A549 (cell line): ENCODE results near the gene PIP4K2B. TPM values are rescaled to one million over a fixed set of nuclear protein-coding genes. Genes with fewer than 3 reads are reported as not detected.
A peak's percentile ranks its signal among the peaks of the same experiment; 100 is the strongest.

Experiments used
- ATAC-seq, 2 experiments: fragments of 200-7000 bp in 1 of 2; fragments of >200 bp in 1 of 2; cut with Nextera tagmentation in 1 of 2; cut with Tn5 transposase in 1 of 2; 3 replicates each; pipeline versions ENCODE4 v1.8.0 to v1.9.1; 2018 to 2020; ENCODE audit warnings: mild to moderate bottlenecking in 1 of 2, moderate library complexity in 1 of 2
- CTCF ChIA-PET: fragments of 300-600 bp; sonication (Branson Sonifier 250); formaldehyde crosslinking; extraction: SDS; loops from one replicate; lab custom pipeline; 2021; ENCODE audit warnings: antibody characterized with exemption, inconsistent platforms; lab: Yijun Ruan, JAX
- POLR2A ChIA-PET: fragments of 350-600 bp; formaldehyde crosslinking; extraction: SDS; loops from one replicate; lab custom pipeline; 2021; ENCODE audit warnings: antibody characterized with exemption, inconsistent platforms; lab: Yijun Ruan, JAX
- DNase-seq, 2 experiments: peaks; one replicate each; pipeline versions ENCODE4 v3.0.0 to v3.0.0-alpha.2; 2011 to 2016; ENCODE audit warnings: low read depth in 1 of 2, low spot score in 1 of 2
- FAIRE-seq: peaks from 2 replicates; lab custom pipeline; 2011; peaks lifted over from hg19 to GRCh38; lab: Jason Lieb, UNC
- H3K27ac ChIP-seq, 2 experiments: fragments of >200 bp; sonication (Bioruptor Twin); formaldehyde crosslinking; 3 replicates each; pipeline ENCODE4 v1.5.1; 2016 to 2017
- H3K4me1 ChIP-seq: fragments of >200 bp; sonication (Bioruptor Twin); formaldehyde crosslinking; 3 replicates; pipeline ENCODE4 v1.6.1; 2016
- H3K4me2 ChIP-seq: fragments of >200 bp; sonication (Bioruptor Twin); formaldehyde crosslinking; 3 replicates; pipeline ENCODE4 v1.6.1; 2016
- H3K4me3 ChIP-seq: fragments of >200 bp; sonication (Bioruptor Twin); formaldehyde crosslinking; 3 replicates; pipeline ENCODE4 v1.5.1; 2016
- H3K9me3 ChIP-seq: fragments of >200 bp; sonication (Bioruptor Twin); formaldehyde crosslinking; 3 replicates; pipeline ENCODE4 v1.6.1; 2016
- BHLHE40 ChIP-seq: IDR thresholded peaks from 2 replicates; pipeline ENCODE4 v1.6.1; 2012; ENCODE audit warnings: low read depth, low read length, inconsistent platforms
- CHD4 ChIP-seq: fragments of 200-600 bp; sonication (generic); IDR thresholded peaks from 2 replicates; pipeline ENCODE4 v1.6.1; 2016; ENCODE audit warnings: antibody characterized with exemption, mild to moderate bottlenecking, borderline replicate concordance
- E2F6 ChIP-seq: IDR thresholded peaks from 2 replicates; pipeline ENCODE4 v1.6.1; 2012; ENCODE audit warnings: low read depth, borderline replicate concordance
- HDAC2 ChIP-seq: fragments of 200-600 bp; sonication (generic); IDR thresholded peaks from 2 replicates; pipeline ENCODE4 v1.6.1; 2016
- HOXB5 ChIP-seq: fragments of 250-450 bp; sonication (Bioruptor Pico); IDR thresholded peaks from 2 replicates; pipeline ENCODE4 v1.5.0; 2020; ENCODE audit warnings: mild to moderate bottlenecking, moderate library complexity
- JUN ChIP-seq, 2 experiments: fragments of >200 bp; sonication (Bioruptor Twin); formaldehyde crosslinking; IDR thresholded peaks; 2 replicates in 1 of 2; 3 replicates in 1 of 2; pipeline ENCODE4 v1.6.1; 2016 to 2017
- JUNB ChIP-seq: fragments of >200 bp; sonication (Bioruptor Twin); formaldehyde crosslinking; IDR thresholded peaks from 2 replicates; pipeline ENCODE4 v1.6.1; 2016
- KDM5A ChIP-seq: fragments of 200-600 bp; sonication (generic); IDR thresholded peaks from 2 replicates; pipeline ENCODE4 v1.6.1; 2016; ENCODE audit warnings: antibody characterized with exemption, mild to moderate bottlenecking
- MAFK ChIP-seq: fragments of 450-650 bp; IDR thresholded peaks from 2 replicates; pipeline ENCODE4 v1.6.1; 2014; ENCODE audit not compliant: partially characterized antibody
- NPAS2 ChIP-seq: fragments of 250-450 bp; sonication (Bioruptor Pico); IDR thresholded peaks from 2 replicates; pipeline ENCODE4 v1.8.0; 2022; ENCODE audit warnings: mild to moderate bottlenecking, moderate library complexity, borderline replicate concordance
- POLR2A ChIP-seq: IDR thresholded peaks from 2 replicates; pipeline ENCODE4 v1.6.1; 2012; ENCODE audit warnings: mild to moderate bottlenecking, low read length
- RFX5 ChIP-seq: fragments of 450-650 bp; IDR thresholded peaks from 2 replicates; pipeline ENCODE4 v1.7.1; 2014; ENCODE audit warnings: antibody characterized with exemption, mild to moderate bottlenecking, moderate library complexity
- SREBF2 ChIP-seq: fragments of 450-650 bp; IDR thresholded peaks from 2 replicates; pipeline ENCODE4 v1.6.1; 2014; ENCODE audit warnings: mild to moderate bottlenecking, moderate library complexity
- WGBS: methylation state at CpG from one replicate; pipeline ENCODE4 v1.1.6; 2017; ENCODE audit errors: missing lambda C conversion rate; 5-methylcytosine and 5-hydroxymethylcytosine counted together
- polyA plus RNA-seq, 4 experiments: library from polyadenylated mRNA; depleted of rRNA in 3 of 4; stranded (reverse); fragments of >200 nt; fragmentation: RNase III in 1 of 4; extraction: RNeasy Plus Mini Kit Qiagen cat#74134 plus additional on column Dnase treatment in 1 of 4; gene quantifications; 2 replicates in 3 of 4; 3 replicates in 1 of 4; pipeline ENCODE4 v1.2.3, GENCODE V29; 2011 to 2017
- TF ChIP-seq, protein P1 (sequence below): fragments of 150-350 bp; IDR thresholded peaks from 2 replicates; pipeline ENCODE4 v1.6.1; 2014; ENCODE audit warnings: low read depth, mild to moderate bottlenecking, low read length
- TF ChIP-seq, protein P2 (sequence below): IDR thresholded peaks from 2 replicates; pipeline ENCODE4 v1.6.1; 2012
- TF ChIP-seq, protein P3 (sequence below): IDR thresholded peaks from 2 replicates; pipeline ENCODE4 v1.6.1; 2012

Gene PIP4K2B
- polyA plus RNA-seq, 2 of the 4 experiments (the other 2 are of a cell fraction) = 40.3 to 53.7 TPM

- Histone ChIP-seq H3K4me3 (peak overlapping the region; percentile 91), H3K4me1 (peaks cover 27% of the 10 kb centered on the region), H3K4me2 (peak overlapping the region; percentile 76), H3K27ac (peak overlapping the region; percentile 92 to 98), H3K9me3 (peaks cover 5% of the 10 kb centered on the region; the same call in 1 of the 3 replicates)
- ChIA-PET POLR2A (interaction anchor here (1.1 to 2.2 kb wide), 4 partner anchors 25 to 52 kb away, joined by 3 to 4 read pairs (median 3); partner anchors contain the start of gene CWC25), CTCF (interaction anchor here (1.0 to 2.0 kb wide), 2 partner anchors 13 to 70 kb away, joined by 4 to 5 read pairs; partner anchors contain the start of gene CISD3)
- no peak for FAIRE-seq
- WGBS = 28% methylated on average over 14 of the region's 14 CpGs
- ATAC-seq = no peak; a peak in 1 of 6 replicates
- no peak for TF ChIP-seq JUNB
- no peak for TF ChIP-seq JUN (IDR thresholded peaks at IDR 0.05)
- TF ChIP-seq HDAC2 = 0 out of 2 replicates have a peak, but pooled peaks have one; percentile 23
- TF ChIP-seq, protein P1, sequence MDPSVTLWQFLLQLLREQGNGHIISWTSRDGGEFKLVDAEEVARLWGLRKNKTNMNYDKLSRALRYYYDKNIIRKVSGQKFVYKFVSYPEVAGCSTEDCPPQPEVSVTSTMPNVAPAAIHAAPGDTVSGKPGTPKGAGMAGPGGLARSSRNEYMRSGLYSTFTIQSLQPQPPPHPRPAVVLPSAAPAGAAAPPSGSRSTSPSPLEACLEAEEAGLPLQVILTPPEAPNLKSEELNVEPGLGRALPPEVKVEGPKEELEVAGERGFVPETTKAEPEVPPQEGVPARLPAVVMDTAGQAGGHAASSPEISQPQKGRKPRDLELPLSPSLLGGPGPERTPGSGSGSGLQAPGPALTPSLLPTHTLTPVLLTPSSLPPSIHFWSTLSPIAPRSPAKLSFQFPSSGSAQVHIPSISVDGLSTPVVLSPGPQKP = no peak
- no peak for TF ChIP-seq NPAS2 (CRISPR knock-in tag)
- TF ChIP-seq RFX5 = 0 out of 2 replicates have a peak, but pooled peaks have one; percentile 7
- TF ChIP-seq SREBF2 = no peak
- no peak for TF ChIP-seq BHLHE40
- 0 out of 2 replicates have a peak, but pooled peaks have one; percentile 10 for TF ChIP-seq HOXB5
- no peak for DNase-seq
Measured at GRCh38 chr17:38800237-38800760, 943 bp upstream of the PIP4K2B start.

GRCh38 chr17:38798614-38799500 lies 499 bp downstream of the PIP4K2B start:
- TF ChIP-seq, protein P2, sequence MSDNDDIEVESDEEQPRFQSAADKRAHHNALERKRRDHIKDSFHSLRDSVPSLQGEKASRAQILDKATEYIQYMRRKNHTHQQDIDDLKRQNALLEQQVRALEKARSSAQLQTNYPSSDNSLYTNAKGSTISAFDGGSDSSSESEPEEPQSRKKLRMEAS = peak; percentile 80; the same call in 1 of the 2 replicates
- TF ChIP-seq KDM5A = 0 out of 2 replicates have a peak, but pooled peaks have one; percentile 23
- TF ChIP-seq, protein P1 = no peak
- TF ChIP-seq NPAS2 (CRISPR knock-in tag) = no peak
- peak; percentile 50; the same call in 1 of the 2 replicates for TF ChIP-seq CHD4
- peak; percentile 20; the same call in 1 of the 2 replicates for TF ChIP-seq E2F6
- TF ChIP-seq, protein P3, sequence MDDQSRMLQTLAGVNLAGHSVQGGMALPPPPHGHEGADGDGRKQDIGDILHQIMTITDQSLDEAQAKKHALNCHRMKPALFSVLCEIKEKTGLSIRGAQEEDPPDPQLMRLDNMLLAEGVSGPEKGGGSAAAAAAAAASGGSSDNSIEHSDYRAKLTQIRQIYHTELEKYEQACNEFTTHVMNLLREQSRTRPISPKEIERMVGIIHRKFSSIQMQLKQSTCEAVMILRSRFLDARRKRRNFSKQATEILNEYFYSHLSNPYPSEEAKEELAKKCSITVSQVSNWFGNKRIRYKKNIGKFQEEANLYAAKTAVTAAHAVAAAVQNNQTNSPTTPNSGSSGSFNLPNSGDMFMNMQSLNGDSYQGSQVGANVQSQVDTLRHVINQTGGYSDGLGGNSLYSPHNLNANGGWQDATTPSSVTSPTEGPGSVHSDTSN = peak; percentile 70; the same call in 1 of the 2 replicates
- no peak for TF ChIP-seq MAFK
- TF ChIP-seq POLR2A = peak; percentile 23; the same call in 1 of the 2 replicates
- CTCF ChIA-PET = interaction anchor here (0.6 to 3.2 kb wide), 6 partner anchors 11 to 122 kb away, joined by 3 to 17 read pairs (median 4); no protein-coding TSS in a partner anchor
- DNase-seq (peak; percentile 40 to 50), FAIRE-seq (no peak), ATAC-seq (peak; percentile 43 to 46)
- peaks cover 27% of the 10 kb centered on the region for H3K4me1 ChIP-seq
- 1% methylated on average over 46 of the region's 53 CpGs for WGBS
- peak overlapping the region; percentile 92 to 98 for H3K27ac ChIP-seq
- POLR2A ChIA-PET = interaction anchor here (0.6 to 1.5 kb wide), 6 partner anchors 24 to 71 kb away, joined by 3 to 4 read pairs (median 3); partner anchors contain the start of genes CWC25 and LASP1
- peak overlapping the region; percentile 91 for H3K4me3 ChIP-seq
- H3K9me3 ChIP-seq = 0 out of 3 replicates have a peak, but pooled peaks cover 2% of the 10 kb centered on the region
- H3K4me2 ChIP-seq = peak overlapping the region; percentile 93
